CD4-positive, alpha-beta T cell treated with Interleukin-21 for 1 hour (primary cell): Measurements from ENCODE around the gene TMEM150A.
A peak's percentile ranks its signal among the peaks of the same experiment; 100 is the strongest.
"Not testable (repeated sequence)": the region's sequence is repeated elsewhere in the genome, so short reads cannot be mapped to it uniquely, and the experiment has no call there.

Experiments
- DNase-seq: peaks from one replicate; pipeline ENCODE4 v3.0.0-alpha.2; 2020

The TMEM150A gene, protein sequence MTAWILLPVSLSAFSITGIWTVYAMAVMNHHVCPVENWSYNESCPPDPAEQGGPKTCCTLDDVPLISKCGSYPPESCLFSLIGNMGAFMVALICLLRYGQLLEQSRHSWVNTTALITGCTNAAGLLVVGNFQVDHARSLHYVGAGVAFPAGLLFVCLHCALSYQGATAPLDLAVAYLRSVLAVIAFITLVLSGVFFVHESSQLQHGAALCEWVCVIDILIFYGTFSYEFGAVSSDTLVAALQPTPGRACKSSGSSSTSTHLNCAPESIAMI

DNA sequence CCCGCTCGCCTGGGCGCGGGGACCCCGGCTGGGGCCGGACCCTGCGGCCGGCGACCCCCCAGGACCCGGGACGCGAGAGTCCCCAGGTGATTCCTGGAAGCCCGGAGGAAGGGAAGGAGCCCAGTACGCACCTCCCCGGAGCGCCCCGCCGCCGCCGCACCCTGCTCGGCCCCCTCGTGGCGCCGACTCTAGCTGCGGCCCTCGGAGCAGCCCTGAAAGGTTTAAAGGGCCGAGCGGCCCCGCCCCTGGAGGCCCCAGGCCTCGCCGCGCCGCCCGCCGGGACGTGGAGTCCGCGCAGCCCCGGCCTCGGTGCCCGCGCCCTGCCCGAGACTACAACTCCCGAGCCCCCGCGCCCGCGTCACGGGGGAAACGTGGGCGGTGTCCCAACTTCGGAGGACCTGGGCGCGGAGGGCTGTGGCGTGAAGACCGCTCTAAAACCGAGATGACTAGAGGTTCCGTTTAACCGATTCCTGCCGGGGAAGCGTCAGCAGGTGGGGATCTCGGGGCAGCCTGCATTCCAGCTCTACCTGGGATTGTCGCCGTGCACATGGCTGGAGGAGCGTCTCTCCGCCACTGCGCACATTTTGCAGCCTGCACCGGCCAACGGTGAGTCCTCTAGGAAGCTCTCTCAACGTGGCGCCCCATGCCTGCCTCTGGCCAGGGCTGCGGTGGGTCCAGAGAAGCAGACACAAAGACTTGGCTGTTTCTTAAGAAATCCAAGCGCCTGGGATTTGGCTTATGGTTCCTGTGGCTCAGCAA is at the start of gene TMEM150A:
TSS of gene TMEM150A (minus strand) at position 223 of the 759 bp plus-strand sequence. CDS start 750 bp downstream, outside the sequence.
- peak; percentile 89 for DNase-seq

DNA sequence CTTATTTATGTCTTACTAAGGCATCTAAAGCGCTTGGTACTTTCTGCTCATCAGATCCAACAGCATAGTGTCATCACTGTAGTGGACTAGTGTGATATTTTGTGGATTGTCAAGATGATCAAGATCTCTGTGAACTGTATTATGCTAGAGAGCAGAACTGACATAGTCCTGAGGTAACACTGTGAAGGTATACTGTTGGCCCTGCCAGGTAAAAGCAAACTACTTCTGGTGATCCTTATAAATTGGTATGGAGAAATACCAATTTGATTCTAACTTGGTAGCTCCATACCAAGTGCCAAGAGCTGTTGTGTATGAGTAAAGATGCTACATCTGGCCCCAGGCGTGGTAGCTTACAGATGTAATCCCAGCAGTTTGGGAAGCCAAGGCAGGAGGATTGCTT is 49.6 kb upstream of the TMEM150A start:
- DNase-seq, result no peak

DNA sequence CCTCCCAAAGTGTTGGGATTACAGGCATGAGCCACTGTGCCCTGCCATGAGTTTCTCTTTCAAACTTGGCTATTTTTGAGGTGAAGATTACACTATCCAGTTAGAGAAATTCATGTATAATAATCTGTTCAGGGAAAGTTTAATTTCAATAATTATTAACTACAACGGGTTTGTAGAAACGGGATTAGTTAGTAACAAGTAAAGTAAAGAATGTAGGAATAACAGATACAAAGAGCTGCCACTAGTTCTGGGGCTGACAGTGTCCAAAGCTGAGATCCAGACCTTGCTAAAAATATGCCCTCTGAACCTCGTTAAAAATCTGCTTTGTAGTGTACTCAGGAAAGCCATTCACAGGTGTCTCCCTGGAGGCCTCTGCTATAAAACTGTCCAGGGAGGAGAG is 48.6 kb upstream of the TMEM150A start:
- DNase-seq, result no peak

DNA sequence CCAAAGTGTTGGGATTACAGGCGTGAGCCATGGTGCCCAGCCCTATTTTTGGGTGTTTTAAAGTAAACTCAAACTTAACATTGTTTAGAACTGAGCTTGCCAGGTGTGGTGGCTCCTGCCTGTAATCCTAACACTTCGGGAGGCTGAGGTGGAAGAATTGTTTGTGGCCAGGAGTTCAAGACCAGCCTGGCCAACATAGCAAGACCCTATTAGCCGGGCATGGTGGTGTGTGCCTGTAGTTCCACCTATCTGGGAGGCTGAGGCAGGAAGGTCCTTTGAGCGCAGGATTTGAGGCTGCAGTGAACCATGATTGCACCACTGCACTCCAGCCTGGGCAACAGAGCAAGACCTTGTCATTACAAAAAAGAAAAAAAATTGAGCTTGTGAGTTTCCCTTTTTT is 48.0 kb upstream of the TMEM150A start:
- no peak for DNase-seq

DNA sequence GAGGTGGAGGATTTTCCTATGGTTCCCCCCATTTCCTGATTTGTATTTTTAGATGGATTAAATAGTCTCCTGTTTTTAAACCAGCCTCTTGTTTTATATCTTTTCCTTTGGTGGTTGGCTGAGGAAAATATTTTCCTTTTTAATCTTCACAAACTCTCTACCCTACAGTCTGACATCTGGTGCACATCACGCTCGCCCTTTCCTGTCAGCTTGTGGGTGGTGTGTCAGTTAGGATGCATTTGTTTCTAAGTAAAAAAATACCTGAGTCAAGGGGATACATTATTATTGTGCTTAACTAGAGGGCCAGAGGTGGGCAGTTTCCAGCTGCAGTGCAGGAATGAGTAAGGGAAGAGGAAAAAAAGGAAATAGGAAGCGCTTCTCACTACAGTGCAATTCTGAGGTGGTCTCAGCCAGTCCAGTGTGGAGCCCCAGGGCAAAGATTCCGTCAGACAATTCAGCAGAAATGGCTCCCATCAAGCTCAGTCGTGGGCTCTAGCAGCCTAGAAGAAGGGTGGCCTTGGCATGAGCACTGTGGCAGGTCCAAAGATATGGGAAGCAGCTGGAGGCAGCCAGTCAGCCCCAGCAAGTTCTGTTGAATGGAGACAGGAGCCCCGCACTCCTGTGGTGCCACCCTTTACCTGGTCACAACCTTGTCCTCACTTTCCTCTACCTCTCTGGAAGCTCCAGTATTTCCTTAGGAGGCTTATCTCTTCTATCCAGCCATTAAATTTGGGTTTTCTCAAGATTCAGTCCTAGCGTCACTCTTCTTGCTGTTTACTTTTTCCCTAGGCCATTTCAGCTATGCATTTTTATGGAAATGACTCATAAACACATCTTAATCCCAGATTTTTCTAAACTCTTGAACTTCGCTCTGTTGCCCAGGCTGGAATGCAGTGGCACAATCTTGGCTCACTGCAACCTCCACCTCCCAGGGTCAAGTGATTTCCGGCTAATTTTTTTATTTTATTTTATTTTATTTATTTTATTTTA is 47.0 kb upstream of the TMEM150A start:
- DNase-seq, result no peak

DNA sequence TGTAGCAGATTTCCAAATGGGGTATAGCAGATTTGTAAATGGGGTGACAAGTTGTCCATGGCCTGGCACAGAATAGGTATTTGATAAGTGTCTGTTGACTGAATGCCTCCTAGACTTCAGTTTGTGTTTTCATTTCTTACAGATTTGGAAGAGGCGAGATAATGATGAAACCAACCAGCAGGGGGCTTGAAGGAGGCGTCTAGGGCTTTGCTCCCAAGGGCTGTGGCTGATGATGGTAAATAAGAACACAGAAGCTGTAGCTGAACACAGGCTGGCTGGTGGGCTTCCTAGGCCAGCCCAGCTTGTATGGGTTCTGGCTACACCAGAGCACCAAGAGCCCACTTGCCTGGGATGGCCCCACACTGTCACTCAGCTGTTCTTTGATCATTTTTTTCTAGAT is 46.1 kb upstream of the TMEM150A start:
- DNase-seq, result peak; percentile 12

DNA sequence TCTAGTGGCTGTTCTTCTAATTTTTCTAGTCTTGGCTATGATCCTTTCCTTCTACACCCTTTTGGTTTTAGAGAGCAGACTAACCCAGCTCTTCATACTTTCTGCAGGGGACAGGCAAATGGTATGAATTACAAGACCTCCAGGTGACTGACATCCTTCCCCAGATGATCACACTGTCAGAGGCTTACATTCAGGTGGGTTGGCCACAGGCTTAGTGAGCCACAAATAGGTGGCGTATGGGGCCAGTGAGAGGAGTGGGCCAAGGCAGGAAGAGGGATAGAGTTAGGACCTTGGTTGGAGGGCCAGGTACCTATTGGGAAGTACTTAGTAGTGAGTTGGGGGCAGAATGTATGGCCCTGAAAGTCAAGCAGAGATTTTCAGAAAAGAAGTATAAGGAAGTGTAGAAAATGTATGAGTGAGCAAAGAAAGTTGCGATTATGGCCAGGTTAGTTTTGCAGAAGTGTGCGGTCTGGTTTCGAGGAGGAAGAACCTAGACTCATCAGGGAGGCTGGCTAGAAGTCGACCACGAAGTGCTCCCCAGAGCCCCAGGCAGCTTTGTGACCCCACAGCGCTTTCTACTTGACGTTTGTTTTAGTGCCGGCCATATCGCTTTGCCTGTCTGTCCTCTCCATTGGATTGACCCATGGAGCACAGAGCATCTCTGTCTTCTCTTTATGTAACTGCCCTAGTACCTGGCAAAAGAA is 45.5 kb upstream of the TMEM150A start:
- no peak for DNase-seq

DNA sequence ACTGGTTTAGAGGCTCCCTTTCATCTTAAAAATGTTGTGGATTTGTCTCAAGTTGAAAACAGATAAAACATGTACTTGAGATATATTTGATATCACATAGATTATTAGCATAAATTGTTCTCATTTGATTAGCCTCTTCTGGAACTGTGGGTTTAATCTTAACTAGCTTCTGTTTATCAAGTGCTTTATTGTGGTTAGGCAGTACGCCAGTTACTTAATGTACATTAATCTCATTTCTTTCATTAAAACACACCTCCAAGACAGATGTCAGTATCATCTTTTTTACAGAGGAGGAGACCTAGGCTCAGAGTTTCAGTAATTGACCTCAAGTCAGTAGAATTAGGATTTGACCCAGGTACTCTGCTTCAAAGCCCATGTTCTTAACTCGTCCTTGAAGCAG is 43.7 kb upstream of the TMEM150A start:
- no peak for DNase-seq

DNA sequence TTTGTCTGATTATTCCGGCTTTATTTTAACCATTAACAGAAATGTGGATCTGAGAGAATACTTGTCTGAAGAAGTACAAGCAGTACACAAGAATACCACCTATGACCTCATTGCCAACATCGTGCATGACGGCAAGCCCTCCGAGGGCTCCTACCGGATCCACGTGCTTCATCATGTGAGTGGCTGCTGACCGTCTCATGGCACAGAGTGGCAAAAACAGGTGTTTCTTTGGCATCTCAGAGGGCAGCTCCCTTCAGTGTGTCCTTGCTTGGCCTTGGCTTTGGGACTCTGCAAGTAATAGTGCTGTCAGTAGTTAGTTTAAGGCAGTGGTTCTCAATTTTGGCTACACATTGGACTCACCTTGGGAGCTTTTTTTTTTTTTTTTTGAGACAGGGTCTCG is 42.4 kb upstream of the TMEM150A start:
- no peak for DNase-seq

DNA sequence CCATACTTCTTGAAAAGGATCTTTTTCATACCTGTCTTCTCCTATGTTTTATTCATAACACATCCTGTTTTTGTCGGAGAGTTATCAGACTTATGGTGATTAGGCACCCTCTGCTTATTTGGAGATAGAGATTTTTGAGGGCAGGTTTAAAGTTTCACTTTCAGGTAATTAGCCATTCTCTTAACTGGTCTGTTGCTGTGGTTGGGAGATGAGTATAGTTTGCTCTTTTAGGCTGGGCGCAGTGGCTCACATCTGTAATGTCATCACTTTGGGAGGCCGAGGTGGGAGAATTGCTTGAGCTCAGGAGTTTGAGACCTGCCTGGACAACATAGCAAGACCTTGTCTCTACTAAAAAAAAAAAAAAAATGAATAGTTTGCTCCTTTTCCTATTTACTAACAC is 40.2 kb upstream of the TMEM150A start:
- DNase-seq, result peak; percentile 8

DNA sequence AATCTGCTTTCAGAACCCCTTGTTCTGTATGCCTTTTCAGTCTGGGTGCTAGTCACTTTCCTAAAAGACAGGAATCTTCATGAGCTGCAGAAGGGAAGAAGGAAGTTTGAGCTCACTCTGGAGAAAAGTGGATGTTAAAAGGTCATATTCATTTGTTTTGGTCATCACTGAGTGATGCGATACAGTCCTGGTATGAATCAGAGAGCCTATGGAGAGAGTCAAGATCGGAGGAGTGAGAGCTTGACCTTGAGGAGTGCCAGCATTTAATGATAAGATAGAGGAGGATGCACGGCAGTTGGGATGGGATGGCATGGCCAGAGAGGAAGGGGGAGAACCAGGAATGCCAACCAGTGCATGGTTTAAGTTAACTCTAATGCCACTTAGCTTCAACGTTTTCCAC is 33.1 kb upstream of the TMEM150A start:
- DNase-seq, result no peak

DNA sequence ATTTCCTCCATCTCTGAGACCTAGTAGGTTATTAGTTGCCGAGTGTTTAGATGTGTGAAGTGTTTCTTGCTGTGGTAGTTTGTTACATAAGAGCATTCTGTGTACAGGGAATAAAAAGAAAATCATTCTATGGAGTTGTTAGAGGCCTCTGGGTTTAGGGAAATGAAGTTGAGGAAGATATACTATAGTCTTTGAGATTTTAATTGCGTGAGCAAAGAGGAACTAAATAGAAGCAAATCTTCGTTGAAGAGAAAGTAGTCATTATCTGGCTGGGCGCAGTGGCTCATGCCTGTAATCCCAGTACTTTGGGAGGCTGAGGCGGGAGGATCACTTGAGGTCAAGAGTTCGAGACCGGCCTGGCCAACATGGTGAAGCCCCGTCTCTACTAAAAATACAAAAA is 32.5 kb upstream of the TMEM150A start:
- DNase-seq, result no peak

DNA sequence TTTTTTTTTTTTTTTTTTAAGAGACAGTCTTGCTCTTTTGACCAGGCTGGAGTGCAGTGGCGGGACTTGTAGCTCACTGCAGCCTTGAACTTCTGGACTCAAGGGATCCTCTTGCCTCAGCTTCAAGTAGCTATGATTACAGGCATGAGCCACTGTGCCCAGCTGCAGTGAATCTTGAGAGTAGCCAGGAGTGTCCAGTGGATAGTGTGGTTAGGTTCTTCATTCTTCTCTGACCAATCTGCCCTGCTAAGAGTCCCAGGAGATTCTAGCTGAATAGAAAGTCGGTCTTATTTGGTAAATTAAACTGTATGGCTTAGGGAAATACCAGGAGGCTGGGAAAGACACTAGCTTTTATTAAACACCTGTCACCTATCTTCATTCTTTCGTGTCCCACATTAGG is 28.8 kb upstream of the TMEM150A start:
- DNase-seq, result no peak

DNA sequence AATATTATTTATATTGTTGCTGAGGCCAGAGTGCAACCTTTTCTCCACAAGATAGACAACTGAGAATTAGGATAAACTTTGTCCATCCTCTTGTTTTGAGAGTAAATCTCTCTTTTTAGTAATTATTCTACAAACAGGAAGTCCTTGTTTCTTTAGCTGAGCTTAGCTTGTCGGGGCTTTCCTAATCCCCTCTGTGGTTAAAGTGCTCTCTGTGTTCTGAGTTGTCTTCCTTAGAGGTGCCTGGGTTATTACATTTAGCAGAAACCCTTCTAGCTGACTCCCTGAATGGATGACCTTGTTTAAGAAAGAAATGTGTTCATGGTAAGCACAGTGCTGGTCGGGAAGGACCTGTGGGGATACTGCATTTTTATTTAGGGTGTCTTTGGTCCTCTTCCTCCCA is 26.2 kb upstream of the TMEM150A start:
- DNase-seq, result no peak

DNA sequence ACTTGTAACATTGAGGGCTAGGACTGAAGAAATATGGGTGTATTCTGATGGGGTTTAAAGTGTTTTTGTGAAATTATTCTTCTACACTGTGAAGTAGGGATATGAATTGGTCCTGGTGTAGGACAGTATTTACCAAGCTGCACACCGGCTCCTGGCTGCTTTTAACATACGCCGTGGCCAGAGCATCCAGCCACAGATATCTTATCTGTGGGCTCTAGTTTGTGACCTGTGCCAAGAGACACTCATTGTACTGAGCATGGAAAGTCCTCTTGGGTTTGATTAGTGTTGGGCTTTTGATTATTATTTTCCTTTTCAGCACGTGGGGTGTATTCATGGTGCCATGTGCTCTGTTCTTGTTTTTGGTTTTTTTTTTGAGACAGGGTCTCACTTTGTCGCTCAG is 21.5 kb upstream of the TMEM150A start:
- DNase-seq, result no peak

DNA sequence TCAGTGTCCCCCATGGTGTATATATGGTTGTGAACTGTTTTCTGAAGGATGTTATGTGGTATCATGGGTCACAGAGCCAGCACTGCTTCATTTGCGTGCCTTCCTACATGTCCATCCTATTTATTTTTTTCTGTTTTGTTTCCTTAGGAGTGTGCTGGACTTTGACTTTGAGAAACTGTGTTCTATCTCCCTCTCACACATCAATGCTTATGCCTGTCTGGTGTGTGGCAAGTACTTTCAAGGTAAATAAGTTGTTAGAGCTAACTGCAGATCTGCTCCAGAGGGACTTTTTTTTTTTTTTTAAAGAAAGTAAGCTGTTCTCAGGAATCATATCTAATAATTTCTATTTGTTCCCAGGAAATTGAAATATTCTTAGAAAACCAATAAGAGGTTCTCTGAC is 18.8 kb upstream of the TMEM150A start:
- no peak for DNase-seq

DNA sequence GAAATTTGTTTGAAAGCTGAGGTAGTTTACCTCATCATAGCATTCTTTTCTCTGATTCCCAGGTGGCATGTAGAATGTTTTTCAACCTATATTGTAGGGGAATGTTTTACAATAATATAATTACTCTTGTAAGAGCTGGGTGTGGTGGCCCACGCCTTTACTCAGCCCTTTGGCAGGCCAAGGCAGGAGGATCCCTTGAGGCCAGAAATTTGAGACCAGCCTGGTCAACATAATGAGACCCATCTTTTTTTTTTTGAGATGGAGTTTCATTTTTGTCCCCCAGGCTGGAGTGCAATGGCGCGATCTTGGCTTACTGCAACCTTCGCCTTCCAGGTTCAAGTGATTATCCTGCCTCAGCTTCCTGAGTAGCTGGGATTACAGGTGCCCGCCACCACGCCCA is 17.1 kb upstream of the TMEM150A start:
- no peak for DNase-seq

DNA sequence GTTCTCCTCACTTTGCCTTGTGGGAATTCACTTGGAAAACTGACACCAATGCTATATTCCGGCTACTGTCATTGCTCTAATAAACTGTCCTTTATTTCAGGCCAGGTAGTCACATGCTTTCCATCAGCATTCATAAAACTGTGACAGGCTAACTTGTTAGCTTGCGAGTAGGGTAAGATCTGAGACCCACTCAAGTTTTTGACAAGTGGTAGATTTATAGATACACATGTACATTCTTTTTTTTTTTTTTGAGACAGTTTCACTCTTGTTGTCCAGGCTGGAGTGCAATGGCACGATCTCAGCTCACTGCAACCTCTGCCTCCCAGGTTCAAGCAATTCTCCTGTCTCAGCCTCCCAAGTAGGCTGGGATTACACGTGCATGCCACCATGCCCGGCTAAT is 15.2 kb upstream of the TMEM150A start:
- DNase-seq, result not testable (repeated sequence)

DNA sequence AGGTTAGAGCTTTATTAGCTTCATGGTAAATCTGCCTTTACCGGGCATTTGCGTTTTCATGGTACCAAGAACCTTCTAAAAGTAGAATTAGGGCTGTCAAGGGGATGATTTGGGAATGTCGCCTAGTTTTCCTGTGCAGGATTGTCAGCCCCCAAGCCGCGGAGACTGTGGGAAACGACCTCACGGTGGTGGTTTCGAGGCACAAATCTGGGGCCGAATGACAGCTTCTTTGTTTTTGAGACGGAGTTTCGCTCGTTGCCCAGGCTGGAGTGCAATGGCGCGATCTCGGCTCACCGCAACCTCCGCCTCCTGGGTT is 12.9 kb upstream of the TMEM150A start:
- no peak for DNase-seq

DNA sequence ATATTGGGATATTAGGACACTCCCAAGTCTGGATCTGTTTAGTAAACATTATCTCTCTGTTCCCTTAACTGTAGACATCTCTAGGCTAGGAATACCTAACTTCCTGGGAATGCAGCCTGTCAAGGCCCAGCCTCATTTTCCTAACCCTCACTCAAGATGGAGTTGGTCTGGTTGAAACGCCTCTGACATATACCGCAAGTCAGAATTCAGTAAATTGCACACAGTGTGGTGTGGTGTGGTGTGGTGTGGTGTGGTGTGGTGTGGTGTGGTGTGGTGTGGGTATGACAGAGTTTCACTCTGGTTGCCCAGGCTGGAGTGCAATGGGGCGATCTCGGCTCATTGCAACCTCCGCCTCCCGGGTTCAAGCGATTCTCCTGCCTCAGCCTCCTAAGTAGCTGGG is 12.3 kb upstream of the TMEM150A start:
- DNase-seq, result not testable (repeated sequence)

DNA sequence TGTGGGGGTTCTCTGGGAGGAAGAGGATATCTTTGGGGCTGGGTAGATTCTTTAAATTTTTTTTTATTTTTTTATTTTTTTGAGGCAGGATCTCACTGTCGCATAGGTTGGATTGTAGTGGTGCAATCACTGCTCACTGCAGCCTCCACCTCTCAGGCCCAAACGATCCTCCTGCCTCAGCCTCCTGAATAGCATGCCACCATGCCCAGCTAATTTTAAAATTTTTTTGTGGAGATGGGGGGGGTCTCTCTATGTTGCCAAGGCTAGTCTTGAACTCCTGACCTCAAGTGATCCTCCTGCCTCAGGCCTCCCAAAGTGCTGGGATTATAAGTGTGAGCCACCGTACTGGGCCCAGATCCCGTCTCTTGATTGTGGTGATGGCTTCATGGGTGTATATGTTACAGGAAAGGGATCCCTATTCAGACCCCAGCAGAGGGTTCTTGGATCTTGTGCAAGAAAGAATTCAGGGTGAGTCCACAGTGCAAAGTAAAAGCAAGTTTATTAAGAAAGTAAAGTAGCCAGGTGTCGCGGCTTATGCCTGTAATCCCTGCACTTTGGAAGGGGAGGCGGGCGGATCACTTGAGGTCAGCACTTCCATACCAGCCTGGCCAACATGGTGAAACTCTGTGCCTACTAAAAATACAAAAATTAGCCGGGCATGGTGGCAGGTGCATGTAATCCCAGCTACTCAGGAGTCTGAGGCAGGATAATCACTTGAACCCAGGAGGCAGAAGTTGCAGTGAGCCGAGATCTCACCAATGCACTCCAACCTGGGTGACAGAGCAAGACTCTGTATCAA is 11.4 kb upstream of the TMEM150A start:
- no peak for DNase-seq
